Activated CD4-positive, alpha-beta T cell treated with anti-CD3 and anti-CD28 coated beads, Interleukin-2, amount 50 U/mL, for 24 hours (primary cell): ENCODE measurements around the gene OGFR.

Experiments used
- DNase-seq, 2 donors: peaks; one replicate each; pipeline ENCODE4 v3.0.0-alpha.2; 2020; ENCODE audit warnings: low read depth in 1 of 2, low spot score in 1 of 2

OGFR gene

DNA sequence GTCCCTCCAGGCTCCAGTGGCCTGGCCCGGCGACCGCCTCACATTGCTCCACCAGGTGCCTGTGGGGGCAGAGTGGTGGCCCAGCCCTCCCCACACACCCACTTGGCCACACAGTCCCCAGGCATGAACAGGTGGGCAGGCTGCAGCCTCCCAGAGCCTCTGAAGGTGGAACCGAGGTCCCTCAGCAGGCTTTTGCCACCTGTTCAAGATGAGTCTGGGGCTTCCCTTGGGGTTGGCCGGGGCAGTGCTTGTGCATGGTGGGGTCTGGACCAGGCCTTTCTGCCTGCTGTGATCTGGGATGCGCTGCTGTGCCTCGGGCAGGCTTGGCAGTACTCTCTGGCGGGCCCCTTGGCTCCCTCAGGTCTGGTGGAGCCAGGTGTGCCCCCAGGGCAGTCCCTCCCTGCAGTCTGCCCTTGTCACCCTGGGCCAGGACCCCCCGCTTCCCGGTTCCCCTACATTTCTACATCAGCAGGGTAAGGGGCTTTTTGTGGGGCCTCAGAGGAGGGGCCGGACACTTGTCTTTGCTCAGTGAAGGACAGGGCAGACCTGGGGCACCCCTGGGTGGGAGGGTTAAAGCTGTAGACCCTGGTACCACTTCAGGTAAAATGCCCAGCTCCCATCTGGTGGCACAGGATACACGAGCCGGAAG lies 9.5 kb downstream of the OGFR start:
- DNase-seq = no peak

DNA sequence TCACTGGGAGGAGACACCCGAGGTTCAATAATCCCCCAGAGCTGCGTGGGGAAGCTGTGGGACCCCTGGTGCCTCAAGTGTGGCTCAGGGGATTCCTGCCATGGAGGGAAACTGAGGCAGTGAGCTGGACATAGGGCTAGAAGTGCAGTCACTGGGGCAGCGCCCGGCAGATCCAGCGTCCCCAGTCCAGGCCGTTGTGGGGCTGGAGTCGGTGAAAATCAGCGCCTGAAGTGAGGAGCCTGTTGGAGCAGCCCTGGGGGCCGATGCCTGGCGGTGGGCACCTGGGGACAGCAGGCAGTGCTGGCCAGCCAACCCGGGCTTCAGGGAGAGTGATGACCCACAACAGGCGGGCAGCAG lies 10.1 kb downstream of the OGFR start:
- DNase-seq = no peak

DNA sequence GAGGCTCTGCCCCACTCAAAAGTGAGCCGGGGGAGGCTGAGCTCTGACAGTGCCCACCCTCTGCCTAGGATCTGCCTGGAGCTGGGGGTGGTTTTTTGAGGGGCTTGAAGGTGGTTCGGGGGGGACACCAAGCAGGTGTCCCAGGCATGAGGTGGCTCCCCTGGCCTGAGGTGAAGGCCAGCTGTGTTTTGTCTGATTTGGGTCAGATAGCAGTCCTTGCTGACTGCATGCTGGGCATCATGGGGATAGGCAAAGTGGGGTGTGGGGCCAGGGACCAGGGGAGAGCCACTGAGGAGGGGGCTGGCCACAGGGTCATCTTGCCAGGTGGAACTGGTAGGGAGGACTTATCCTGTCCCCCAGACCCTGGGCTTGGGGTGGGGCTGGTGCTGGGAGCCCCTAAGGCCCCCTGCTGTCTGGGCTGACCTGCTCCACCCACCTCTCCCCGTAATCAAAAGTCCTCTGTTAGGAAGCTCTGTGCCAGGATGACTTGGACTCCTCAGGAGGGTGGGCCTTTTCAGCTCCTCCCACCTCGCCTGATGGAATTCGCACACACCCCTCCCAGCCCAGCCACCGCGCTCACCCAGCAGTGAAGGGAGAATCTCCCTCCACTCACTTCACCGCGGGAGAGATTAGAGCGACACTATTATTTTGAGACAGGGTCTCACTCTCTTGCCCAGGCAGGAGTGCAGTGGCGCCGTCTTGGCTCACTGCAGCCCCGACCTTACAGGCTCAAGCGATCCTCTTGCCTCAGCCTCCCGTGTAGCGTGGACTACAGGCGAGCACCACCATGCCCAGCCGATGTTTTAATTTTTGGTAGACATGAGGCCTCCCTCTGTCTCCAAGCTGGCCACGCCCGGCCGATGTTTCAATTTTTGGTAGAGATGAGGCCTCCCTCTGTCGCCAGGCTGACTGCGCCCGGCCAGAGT lies 10.7 kb downstream of the OGFR start:
- no peak for DNase-seq

DNA sequence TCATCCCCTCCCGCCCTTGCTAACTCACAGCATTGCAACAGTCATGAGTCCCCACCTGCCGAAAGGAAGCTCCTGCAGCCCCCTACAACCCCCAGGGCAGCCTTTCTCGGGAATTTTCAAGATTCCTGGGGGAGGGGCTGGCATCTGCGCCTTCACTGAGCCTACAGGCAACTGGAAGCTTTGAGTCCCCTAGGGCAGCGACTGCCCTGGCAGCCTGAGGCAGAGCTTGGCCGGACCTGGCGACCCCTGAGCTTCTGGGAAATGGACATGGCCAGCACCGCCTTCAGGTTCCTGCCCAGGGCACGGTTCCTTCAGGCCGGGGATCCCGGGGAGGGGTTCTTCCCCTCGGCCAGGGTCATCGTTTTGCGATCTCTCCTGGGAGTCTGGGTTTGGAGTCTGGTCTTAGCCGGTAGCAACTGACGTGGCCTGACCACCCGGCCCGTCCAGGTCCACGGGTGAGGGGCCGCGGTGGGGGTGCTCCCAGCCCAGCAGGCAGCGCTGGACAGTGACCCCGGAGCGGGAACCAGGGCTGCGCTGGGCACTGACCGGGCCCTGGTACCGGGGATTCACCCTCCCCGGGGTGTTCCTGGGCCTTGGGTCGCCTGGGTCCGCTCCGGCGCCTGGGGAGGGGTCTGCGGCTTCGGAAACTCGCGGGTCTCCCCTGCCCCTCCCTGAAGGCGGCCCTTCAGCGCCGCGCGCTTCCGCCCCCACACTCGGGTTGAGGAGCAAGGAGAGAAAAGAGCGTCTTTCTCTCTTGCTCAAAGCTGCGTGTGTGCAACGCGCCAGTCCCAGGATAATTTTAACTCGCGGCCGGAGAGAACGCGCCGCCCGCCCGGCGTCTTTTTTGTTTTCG lies 11.6 kb downstream of the OGFR start:
- no peak for DNase-seq

DNA sequence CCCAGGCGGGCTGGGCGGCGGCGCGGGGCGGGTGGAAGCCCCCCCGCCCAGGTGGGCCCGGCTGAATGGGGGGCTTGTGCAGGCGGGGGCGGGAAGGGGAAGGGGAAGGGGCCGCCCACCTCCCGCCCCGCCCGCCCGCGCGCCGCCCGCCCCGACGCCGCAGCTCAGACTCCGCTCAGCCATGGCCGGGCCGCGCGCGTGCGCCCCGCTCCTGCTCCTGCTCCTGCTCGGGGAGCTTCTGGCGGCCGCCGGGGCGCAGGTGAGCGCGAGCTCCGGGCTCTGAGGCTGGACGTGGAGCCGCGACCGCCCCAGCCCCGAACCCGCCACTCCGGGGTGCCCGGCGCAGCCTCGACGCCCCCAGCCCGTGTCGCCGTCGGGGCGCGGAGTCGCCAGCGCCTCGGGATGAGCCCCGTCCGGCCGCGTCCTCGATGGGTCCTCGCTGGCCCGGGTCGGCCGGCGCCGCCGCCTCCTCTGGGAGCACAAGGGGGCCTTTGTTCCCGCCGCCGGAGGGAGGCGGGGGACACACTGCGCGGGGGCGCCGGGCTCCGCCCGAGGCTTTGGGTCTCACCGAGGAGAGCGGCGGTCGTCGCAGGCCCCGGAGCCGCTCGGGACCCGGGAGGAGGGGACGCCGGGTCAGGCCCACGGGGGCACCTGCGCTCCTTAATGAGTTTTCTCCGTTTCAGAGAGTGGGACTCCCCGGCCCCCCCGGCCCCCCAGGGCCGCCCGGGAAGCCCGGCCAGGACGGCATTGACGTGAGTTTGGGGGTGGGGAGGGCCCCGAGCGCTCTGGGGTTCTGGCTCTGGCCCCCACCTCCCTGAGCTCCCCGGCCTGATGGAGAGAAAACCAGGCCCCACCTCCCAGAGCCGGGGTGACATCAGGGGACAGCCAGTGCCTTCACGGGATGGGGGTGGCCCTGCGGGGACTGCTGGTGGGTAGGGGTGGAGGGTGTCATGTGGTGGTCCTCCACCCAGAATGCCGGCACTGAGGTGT lies 12.5 kb downstream of the OGFR start, which contains the start of gene COL9A3:
Gene COL9A3, plus strand, starts transcription at position 167 of the 990 bp plus-strand sequence. Its CDS starts 15 bp downstream, at position 182.
- DNase-seq = no peak

DNA sequence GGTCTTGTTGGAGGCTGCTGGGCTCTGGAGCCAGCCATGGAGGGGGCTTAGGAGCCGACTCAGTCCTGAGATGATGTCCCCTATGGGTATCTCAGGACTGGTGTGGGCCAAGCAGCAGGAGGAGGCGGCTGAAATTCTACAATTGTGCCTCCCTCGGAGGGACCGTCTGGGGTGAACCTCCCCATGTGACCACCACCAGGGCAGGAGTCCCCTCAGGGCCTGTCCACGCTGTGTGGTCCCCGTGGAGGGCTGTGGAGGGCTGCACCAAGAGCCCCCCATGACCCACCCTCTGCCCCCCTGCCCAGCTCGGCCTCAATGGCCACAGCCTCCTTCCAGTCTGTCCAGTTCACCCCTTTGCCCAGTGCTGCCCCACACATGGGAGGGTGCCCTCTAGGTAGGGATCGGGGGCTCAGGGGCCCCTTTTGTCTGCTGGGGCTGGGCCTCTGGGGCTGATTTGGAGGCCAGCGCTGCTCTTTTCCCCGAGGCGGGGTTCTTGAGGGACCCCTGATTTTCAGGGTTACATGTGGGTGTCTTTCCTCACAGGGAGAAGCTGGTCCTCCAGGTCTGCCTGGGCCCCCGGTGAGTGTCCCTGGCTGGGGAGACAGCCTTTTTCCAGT lies 13.4 kb downstream of the OGFR start:
- no peak for DNase-seq

DNA sequence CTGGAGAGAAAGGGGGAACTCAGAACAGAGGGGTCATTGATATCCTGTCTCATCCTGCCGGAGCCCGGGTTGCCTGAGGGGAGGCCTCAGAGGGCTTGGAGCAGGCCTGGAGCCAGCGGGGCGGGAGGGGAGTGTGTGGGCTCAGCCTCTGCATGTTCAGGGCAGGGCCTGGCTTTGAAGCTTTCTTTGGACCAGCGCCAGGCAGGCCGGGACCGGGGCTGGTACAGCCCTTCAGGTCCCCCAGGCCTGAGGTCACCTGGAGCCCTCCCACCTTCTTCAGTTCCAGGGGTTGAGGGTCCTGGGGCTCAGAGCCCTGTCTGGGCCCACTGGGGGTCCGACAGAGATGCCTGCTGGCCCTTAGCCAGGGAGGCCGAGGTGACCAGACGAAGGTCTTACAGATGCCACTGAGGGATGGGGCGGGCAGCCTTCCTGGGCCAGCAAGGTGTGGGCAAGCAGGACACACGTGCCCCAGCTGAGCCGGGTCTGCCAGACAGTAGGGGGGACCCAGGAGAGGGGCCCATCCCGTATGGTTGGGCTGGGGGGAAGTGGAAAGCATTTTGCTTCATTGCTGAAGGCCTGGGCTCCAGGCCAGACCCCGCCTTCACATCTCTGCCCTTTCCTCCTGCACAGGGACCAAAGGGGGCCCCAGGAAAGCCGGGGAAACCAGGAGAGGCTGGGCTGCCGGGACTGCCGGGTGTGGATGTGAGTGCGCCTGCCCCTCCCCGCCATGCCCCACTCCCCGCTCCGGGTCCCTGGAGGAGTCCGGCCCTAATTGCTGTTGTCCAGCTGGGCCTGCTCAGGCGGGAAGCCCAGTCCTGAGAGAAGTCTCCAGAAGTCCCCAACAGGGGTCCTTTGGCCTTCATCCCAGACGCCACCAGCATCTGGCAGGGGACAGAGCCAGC lies 14.2 kb downstream of the OGFR start:
- DNase-seq = no peak

DNA sequence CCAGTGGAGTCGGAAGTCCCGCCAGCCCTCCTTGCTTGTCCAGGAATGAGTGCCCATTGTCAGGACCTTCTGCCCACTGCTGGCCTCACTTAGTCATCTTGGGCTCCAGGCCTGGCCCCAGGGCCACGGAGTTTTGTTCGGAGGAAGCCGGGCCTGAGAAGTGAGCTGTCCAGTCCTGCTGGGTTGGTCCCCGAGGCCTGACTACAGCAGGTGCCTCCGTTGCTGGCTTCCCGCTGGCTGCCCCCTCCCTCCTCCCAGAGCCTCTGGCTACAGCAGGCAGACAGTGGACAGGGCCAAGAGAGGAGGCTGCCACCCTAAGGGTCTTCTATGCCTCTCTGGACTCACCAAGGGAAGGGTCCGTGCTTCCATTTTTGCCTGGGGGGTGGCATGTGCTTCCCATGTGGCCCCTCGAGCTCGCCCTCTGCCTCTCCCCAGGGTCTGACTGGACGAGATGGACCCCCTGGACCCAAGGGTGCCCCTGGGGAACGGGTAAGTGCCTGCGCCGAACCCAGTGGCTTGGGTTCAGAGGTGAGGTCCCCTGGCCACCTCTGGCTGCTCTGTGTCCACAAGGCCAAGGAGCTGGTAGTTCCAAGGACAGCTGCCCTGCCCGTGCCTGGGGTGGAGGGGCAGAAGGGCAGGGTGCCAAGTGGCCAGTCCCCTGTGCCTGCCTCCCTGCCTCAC lies 15.0 kb downstream of the OGFR start:
- no peak for DNase-seq

DNA sequence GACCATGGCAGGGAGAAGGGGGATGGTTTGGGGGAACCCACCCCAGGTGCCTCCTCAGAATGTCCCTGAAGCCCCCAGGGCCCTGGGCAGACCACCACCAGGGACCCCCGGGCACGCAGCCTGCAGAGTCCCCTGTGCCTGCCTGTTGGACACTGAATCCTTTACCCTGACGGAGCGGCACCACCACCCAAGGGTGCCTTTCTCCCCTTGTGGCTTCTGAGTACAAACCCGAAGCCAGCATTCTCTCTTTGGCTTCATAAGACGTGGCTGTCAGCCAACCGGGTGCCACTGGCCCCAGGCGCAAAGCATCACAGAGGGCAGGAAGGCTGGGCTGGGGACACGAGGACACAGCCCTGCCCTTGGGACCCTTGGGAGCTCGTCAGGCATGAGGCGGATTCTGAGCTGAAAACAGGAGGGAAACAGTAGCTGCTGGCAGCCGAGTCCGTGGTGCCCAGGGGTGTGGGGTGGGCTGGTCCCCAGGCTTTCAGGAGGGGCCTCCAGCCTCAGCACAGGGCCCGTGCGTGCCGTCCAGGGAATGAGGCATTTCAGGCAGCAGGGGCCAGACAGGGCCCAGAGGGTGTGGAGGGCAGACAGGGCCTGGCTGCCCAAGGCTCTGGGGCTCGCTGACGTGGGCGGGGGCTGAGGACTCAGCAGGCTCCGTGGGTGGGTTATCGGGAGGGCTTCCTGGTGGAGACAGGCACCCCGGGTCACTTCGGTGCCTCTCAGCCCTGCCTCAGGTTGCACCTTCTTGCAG lies 15.8 kb downstream of the OGFR start:
- no peak for DNase-seq

DNA sequence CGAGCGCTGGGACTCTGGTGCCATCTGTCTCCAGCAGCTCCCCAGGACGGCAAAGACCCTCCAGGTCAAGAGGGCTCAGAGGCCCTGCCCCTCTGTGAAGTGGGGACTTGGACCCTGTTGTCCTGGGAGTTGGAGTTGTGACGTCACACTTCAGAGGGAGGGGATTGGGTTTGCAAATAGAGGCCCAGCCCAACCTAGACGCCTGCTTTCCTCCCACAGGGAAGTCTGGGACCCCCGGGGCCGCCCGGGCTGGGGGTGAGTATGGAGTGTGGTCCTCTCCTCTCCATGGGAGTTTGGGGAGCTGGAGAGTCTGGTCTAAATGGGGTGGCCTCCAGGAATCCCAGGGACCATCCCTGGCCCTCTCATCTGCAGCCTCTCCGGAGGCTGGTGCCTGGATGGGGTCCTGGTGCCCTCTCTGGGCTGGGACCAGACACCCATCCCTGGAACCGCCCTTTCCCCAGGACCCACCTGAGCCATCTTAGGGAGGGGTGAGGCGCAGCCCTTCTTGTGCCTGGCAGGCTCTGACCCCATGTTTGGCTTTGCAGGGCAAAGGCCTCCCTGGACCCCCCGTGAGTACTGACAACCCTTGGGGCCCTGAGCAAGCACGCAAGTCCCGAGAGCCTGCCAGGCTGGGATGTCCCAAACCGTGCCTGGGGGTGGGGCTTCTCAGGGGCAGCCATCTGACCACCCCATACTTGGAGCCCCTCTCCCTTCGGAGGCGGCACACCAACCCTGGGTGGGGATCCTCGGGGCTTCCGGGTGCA lies 16.5 kb downstream of the OGFR start:
- DNase-seq = no peak

DNA sequence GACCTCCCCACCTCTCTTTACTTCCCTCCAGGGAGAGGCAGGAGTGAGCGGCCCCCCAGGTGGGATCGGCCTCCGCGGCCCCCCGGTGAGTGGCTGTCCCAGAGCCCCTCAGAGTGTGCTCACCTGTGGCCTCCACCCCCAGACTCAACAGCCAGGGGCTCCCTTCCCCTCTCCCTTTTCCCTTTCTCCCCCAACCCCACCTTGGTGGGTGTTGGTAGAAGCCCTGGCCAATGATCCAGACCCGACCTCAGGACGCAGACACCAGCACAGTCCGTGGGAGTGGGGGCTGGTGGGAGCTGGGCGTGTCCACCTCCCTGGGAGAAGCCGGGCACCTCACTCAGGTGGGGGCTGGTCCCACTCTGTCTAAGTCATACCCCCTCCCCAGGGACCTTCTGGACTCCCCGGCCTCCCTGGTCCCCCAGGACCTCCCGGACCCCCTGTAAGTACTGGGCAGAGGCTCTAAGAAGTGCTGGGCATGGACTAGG lies 17.1 kb downstream of the OGFR start:
- no peak for DNase-seq

DNA sequence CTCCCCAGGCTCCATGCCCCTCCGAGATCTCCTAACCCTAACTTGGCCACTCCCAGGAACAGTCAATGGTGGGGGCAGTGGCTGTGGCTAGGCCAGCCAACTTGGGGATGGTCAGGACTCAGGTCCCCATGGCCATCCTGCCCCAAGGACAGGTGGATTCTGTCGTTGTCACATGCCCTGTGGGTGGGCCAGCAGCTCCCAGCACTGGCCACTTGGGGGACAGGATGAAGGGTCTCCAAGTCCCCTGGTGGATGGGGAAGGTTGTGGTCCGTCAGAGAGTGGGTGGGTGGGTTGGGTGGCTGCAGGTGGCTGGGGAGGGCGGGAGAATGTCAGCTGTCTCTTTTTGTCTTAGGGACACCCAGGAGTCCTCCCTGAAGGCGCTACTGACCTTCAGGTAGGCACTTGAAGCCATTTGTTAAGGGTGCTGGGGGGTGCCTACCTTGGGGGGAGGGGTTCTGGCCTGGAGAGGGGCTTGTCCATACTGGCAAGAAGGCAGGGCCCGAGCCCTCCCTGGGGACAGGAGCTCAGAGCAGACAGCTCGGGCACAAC lies 17.7 kb downstream of the OGFR start:
- no peak for DNase-seq

DNA sequence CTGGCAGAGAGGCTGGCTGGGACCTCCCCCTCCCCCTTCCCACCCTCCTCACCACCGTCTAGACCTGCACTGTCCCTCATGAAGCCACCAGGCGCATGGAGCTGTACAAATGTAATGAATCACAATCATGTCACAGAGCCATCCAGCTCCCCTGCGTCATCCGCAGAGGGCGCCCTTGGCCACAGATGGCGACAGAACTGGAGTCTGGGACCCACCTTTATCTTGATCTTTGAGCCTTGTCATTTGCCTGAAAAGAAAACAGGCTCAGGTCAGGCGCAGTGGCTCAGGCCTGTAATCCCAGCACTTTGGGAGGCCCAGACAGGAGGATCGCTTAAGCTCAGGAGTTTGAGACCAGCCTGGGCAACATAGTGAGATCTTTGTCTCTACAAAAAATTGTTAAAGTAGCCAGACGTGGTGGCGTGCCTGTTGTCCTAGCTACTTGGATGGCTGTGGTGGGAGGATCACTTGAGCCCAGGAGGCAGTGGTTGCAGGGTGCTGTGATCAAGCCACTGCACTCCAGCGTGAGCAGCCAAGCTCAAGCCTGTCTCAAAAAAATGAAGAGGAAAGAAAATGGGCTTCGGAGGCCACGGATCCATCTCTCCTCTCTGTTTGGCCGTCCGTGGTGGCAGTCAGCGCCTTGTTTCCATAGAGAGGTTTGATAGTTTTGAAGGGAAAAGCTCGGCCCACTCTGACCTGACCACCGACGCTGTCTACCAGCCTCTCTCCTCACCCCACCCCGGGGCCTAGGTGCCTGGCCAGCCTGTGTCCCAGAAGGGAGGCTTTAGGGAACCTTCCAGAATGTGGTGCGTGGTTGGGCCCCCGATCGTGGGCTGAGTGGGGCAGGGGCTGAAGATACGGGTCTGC lies 18.4 kb downstream of the OGFR start:
- DNase-seq = no peak

DNA sequence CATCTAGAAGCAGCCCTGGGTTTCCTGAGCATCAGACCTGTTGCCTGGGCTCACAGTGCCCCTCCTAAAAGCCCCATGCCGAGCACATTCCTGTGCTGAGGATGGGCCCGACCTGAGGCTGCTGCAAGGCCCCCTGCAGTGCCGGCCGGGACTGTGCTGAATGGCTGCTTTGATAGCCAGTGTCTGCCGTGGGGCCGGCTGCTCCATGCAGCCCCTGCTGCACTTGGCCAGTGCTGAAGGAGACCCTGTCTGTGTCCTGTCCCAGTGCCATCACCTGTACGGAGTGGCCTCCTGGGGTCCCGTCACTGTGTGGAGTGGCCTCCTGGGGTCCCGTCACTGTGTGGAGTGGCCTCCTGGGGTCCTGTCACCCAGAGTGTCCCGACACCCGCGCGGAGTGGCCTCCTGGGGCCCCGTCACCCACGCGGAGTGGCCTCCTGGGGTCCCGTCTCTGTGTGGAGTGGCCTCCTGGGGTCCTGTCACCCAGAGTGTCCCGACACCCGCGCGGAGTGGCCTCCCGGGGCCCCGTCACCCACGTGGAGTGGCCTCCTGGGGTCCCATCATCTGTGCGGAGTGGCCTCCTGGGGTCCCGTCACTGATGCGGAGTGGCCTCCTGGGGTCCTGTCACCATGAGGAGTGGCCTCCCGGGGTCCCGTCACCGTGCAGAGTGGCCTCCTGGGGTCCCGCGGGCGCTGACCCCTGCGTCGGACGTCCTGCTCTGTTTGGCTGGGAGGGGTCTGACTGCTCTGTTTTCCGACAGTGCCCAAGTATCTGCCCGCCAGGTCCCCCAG lies 19.2 kb downstream of the OGFR start:
- no peak for DNase-seq
